HCT116 (cell line): ENCODE results near the gene CBX7.

Experiments used
- EZH2 ChIP-seq: fragments of 200-600 bp; sonication (generic); IDR thresholded peaks from 2 replicates; pipeline ENCODE4 v1.6.1; 2017; ENCODE audit warnings: antibody characterized with exemption, mixed run types
- EZH2phosphoT487 ChIP-seq: fragments of 200-600 bp; IDR thresholded peaks from 2 replicates; pipeline ENCODE4 v1.6.1; 2018; ENCODE audit warnings: antibody characterized with exemption, borderline replicate concordance
- FOSL1 ChIP-seq: IDR thresholded peaks from 2 replicates; pipeline ENCODE4 v1.6.1; 2012; ENCODE audit warnings: low read depth
- POLR2A ChIP-seq: IDR thresholded peaks from 2 replicates; pipeline ENCODE4 v1.7.0; 2011; ENCODE audit warnings: borderline replicate concordance; ENCODE audit not compliant: insufficient read depth, insufficient read length; ENCODE audit errors: extremely low read depth
- POLR2AphosphoS5 ChIP-seq: IDR thresholded peaks from 2 replicates; pipeline ENCODE4 v1.6.1; 2011; ENCODE audit warnings: mild to moderate bottlenecking, low read depth, low read length, moderate library complexity
- RAD21 ChIP-seq: IDR thresholded peaks from 2 replicates; pipeline ENCODE4 v1.6.1; 2012; ENCODE audit warnings: low read depth, mild to moderate bottlenecking
- TCF7L2 ChIP-seq: IDR thresholded peaks from 2 replicates; pipeline ENCODE4 v1.7.0; 2011; ENCODE audit warnings: borderline replicate concordance, inconsistent platforms; ENCODE audit not compliant: insufficient read depth, insufficient read length; ENCODE audit errors: extremely low read depth
- YY1 ChIP-seq: IDR thresholded peaks from 2 replicates; pipeline ENCODE4 v1.6.1; 2011; ENCODE audit warnings: low read length, low read depth, moderate library complexity, mild to moderate bottlenecking; ENCODE audit not compliant: insufficient replicate concordance; ENCODE audit errors: extremely low read depth
- ZNF274 ChIP-seq: fragments of 200-500 bp; sonication (Bioruptor generic); IDR thresholded peaks from 2 replicates; pipeline ENCODE4 v1.6.1; 2014; ENCODE audit warnings: mild to moderate bottlenecking, low read depth, low read length, inconsistent platforms
- TF ChIP-seq, protein P1 (sequence below): IDR thresholded peaks from 2 replicates; pipeline ENCODE4 v1.6.1; 2012
- TF ChIP-seq, protein P2 (sequence below), 3 experiments: fragments of 200-600 bp in 1 of 3; sonication (generic) in 1 of 3; IDR thresholded peaks in 2 of 3; conservative IDR thresholded peaks in 1 of 3; 2 replicates each; pipeline ENCODE4 v1.5.1; 2012 to 2017; ENCODE audit warnings: low read depth in 2 of 3, low read length in 2 of 3, antibody characterized with exemption in 1 of 3, borderline replicate concordance in 1 of 3, control low read depth in 1 of 3, mild to moderate bottlenecking in 1 of 3, mixed read lengths in 1 of 3, mixed run types in 1 of 3, moderate library complexity in 1 of 3; ENCODE audit not compliant: insufficient read depth in 1 of 3
- TF ChIP-seq, protein P3 (sequence below): IDR thresholded peaks from 2 replicates; pipeline ENCODE4 v1.6.1; 2012; ENCODE audit warnings: low read depth
- TF ChIP-seq, protein P4 (sequence below): IDR thresholded peaks from 2 replicates; pipeline ENCODE4 v1.6.1; 2012

DNA sequence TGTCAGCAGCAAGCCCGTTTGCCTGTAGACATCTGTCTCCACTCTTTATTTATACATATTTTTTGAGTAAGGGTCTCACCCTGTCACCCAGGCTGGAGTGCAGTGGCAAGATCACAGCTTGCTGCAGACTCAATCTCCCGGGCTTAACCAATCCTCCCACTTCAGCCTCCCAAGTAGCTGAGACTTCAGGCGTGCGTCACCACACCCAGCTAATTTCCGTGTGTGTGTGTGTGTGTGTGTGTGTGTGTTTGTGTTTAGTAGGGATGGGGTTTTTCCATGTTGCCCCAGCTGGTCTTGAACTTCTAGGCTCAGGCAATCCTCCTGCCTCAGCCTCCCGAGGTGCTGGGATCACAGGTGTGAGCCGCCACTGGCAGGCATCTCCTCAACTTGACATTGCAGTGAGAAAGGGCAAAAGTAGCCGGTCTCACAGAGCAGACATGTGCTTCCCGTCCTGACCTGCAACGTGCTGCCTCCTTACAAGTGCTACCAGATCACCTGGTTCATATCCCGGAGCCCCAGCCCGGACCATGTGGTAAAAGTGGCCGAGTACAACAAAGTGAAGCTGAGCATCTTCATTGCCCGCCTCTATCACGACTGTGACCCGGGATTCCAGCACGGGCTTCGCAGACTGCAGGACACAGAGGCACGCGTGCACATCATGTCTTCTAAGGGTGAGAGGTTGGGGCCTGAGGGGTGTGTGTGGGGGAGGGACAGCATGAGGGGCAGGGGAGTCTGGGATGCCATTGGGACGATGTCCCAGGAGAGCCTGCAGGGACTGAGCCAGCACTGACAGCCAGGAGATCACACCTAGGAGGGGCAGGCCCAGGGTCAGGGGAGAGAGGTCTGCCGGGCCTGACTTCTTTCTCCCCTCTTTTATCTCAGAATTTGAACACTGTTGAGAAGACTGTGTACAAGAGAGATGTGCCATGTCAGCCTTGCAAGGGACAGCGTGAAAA lies 61.1 kb downstream of the CBX7 start:
- TF ChIP-seq EZH2 (no peak), ZNF274 (no peak), RAD21 (no peak), FOSL1 (no peak), YY1 (no peak), POLR2A (no peak), EZH2phosphoT487 (no peak), POLR2AphosphoS5 (no peak), TCF7L2 (no peak)
- TF ChIP-seq, protein P1, sequence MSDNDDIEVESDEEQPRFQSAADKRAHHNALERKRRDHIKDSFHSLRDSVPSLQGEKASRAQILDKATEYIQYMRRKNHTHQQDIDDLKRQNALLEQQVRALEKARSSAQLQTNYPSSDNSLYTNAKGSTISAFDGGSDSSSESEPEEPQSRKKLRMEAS = no peak
- TF ChIP-seq, protein P2, sequence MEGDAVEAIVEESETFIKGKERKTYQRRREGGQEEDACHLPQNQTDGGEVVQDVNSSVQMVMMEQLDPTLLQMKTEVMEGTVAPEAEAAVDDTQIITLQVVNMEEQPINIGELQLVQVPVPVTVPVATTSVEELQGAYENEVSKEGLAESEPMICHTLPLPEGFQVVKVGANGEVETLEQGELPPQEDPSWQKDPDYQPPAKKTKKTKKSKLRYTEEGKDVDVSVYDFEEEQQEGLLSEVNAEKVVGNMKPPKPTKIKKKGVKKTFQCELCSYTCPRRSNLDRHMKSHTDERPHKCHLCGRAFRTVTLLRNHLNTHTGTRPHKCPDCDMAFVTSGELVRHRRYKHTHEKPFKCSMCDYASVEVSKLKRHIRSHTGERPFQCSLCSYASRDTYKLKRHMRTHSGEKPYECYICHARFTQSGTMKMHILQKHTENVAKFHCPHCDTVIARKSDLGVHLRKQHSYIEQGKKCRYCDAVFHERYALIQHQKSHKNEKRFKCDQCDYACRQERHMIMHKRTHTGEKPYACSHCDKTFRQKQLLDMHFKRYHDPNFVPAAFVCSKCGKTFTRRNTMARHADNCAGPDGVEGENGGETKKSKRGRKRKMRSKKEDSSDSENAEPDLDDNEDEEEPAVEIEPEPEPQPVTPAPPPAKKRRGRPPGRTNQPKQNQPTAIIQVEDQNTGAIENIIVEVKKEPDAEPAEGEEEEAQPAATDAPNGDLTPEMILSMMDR (IDR thresholded peaks at IDR 0.05 in 2 of 3, conservative IDR thresholded peaks at IDR 0.05 in 1 of 3; ENCODE audit: borderline replicate concordance in 1 of 3, insufficient read depth in 1 of 3, low read depth in 2 of 3, low read length in 2 of 3) = no peak
- TF ChIP-seq, protein P3, sequence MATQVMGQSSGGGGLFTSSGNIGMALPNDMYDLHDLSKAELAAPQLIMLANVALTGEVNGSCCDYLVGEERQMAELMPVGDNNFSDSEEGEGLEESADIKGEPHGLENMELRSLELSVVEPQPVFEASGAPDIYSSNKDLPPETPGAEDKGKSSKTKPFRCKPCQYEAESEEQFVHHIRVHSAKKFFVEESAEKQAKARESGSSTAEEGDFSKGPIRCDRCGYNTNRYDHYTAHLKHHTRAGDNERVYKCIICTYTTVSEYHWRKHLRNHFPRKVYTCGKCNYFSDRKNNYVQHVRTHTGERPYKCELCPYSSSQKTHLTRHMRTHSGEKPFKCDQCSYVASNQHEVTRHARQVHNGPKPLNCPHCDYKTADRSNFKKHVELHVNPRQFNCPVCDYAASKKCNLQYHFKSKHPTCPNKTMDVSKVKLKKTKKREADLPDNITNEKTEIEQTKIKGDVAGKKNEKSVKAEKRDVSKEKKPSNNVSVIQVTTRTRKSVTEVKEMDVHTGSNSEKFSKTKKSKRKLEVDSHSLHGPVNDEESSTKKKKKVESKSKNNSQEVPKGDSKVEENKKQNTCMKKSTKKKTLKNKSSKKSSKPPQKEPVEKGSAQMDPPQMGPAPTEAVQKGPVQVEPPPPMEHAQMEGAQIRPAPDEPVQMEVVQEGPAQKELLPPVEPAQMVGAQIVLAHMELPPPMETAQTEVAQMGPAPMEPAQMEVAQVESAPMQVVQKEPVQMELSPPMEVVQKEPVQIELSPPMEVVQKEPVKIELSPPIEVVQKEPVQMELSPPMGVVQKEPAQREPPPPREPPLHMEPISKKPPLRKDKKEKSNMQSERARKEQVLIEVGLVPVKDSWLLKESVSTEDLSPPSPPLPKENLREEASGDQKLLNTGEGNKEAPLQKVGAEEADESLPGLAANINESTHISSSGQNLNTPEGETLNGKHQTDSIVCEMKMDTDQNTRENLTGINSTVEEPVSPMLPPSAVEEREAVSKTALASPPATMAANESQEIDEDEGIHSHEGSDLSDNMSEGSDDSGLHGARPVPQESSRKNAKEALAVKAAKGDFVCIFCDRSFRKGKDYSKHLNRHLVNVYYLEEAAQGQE = no peak
- TF ChIP-seq, protein P4, sequence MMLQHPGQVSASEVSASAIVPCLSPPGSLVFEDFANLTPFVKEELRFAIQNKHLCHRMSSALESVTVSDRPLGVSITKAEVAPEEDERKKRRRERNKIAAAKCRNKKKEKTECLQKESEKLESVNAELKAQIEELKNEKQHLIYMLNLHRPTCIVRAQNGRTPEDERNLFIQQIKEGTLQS = no peak
